Retinal pigment epithelial cell (primary cell): ENCODE data around the gene GPR148.

Experiments used
- DNase-seq: peaks from one replicate; pipeline ENCODE4 v3.0.0-alpha.2; 2010; ENCODE audit warnings: low read depth
- H3K4me3 ChIP-seq: 2 replicates; pipeline ENCODE4 v1.5.1; 2011; ENCODE audit warnings: mild to moderate bottlenecking, low read length, control low read depth, moderate library complexity
- TF ChIP-seq, protein P1 (sequence below): conservative IDR thresholded peaks from 2 replicates; pipeline ENCODE4 v1.5.1; 2011; ENCODE audit warnings: low read depth, low read length, control low read depth, inconsistent platforms

Gene GPR148

DNA sequence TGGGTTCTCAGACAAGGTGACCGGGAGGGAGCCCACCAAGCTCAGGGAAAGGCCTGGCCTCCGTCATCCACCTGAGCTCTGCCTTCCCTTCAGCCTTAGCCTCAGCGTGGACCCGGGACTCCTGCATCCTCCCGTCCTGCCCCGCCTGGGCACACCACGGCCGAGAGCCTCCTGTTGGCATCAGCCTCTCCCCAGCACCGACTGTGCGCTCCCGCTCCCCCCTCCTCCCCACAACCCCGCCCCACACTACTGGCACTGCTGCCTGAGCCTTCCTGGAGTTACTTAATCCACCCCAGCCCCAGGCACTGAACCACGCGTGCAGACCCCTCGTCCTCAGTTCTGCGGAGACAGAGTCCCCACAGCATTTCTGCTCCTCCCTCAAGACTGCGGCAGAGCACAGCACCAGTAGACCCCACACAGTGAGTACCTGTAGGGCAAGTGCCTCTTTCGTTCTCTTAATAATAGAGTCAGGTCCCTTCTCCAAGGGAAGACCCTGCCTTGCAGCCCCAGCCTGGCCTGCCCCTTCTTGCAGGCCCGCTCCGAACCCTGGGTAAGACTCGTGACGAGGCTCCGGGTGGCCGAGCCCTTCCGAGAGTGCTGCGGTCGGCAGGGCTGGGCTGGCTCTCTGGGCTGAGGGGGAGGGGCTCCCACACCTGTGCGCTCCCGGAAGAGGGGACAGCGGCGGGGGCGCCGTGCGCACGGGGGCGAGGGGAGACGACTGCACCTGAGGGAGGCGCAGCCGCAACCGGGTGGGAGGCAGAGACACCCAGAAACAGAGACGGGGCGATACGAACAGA lies 26.6 kb downstream of the GPR148 start, which contains the start of gene AMER3:
AMER3 (plus strand) TSS at position 285 of the 797 bp plus-strand sequence. CDS start 6,533 bp downstream, outside the sequence.
- TF ChIP-seq, protein P1, sequence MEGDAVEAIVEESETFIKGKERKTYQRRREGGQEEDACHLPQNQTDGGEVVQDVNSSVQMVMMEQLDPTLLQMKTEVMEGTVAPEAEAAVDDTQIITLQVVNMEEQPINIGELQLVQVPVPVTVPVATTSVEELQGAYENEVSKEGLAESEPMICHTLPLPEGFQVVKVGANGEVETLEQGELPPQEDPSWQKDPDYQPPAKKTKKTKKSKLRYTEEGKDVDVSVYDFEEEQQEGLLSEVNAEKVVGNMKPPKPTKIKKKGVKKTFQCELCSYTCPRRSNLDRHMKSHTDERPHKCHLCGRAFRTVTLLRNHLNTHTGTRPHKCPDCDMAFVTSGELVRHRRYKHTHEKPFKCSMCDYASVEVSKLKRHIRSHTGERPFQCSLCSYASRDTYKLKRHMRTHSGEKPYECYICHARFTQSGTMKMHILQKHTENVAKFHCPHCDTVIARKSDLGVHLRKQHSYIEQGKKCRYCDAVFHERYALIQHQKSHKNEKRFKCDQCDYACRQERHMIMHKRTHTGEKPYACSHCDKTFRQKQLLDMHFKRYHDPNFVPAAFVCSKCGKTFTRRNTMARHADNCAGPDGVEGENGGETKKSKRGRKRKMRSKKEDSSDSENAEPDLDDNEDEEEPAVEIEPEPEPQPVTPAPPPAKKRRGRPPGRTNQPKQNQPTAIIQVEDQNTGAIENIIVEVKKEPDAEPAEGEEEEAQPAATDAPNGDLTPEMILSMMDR = no peak
- H3K4me3 ChIP-seq = peak within 1 kb of the TSS; percentile 39

DNA sequence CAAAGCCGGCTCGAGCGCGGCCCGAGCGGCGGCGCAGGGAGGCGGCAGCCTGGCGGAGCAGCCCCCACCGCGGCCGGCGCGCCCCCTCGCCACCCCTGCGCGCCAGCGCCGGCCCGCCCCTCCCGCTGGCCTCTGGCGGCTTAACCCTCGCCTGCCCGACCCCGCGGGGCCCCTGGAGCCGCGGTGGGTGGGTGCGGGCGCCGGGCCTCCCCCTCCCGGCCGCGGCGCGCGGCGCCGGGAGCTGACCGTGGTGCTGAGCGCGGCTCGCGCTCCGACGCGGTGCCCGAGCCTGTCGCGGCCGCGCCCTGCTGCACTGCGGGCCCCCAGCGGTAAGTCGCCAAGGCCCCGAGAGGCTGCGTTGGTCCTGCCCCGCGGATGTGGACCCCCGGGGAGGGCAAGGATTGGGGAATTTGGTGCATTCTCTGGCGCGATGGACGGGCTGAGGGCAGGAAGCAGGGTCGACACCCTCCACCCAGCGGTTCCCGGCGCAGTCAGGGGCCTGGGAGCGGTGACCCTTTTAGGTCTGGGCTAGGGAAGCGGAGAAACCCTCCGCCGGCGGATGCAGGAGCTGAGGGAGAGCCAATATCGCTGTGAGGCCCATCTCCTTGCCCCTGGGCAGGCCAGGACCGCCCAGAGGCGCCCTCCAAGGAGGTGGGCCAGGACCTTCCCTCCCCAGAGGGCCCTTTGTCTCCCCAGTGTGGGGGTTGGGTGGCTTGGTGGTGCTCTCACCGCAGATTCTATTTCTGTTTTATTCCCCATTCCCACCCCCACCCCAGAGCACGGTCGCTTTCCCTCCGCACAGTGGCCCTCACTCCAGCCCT lies 27.4 kb downstream of the GPR148 start:
- DNase-seq = no peak
- TF ChIP-seq, protein P1 = no peak
- peak overlapping the region; percentile 39 for H3K4me3 ChIP-seq

More for the DNA sequence above, 26.6 kb downstream of the GPR148 start, which contains the start of gene AMER3:
- DNase-seq = no peak

DNA sequence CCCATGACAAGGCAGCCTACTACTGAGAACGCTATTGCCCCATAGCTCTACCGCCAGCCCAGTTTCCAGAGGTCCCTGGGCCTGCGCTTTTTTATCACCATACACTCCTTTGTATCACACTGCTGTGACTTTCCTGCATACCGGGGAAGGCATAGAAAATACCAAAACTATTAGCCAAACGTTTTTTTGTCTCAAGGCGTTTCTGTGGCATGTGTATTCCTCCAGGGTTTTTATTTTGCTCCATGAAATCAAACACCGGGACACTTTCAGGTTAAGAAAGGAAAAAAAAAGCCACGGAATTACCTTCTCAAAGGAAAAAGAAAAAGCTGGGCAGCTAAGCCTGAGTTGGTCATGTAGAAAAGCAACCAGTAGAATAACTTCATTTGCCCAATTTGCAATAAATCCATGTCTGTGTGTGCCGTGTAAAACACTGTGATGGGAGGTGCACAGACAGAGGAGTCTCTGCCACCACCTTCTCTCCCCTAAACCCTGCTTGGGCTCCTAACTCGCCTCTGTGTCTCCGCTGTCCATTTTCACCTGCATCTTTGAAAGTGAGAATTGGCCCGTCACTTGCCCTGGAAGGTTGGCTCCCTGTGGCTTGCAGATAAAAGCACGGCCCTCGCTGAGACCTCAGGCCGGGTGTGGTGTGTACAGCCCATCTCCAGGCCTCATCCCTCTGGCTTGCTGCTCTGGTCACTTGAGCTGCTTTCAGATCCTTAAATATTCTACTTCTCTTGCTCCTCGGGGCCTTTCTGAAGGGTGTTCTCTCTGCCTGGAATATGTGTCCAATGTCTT lies 28.2 kb downstream of the GPR148 start:
- H3K4me3 ChIP-seq = no peak overlapping the region
- DNase-seq = no peak
- TF ChIP-seq, protein P1 = no peak

DNA sequence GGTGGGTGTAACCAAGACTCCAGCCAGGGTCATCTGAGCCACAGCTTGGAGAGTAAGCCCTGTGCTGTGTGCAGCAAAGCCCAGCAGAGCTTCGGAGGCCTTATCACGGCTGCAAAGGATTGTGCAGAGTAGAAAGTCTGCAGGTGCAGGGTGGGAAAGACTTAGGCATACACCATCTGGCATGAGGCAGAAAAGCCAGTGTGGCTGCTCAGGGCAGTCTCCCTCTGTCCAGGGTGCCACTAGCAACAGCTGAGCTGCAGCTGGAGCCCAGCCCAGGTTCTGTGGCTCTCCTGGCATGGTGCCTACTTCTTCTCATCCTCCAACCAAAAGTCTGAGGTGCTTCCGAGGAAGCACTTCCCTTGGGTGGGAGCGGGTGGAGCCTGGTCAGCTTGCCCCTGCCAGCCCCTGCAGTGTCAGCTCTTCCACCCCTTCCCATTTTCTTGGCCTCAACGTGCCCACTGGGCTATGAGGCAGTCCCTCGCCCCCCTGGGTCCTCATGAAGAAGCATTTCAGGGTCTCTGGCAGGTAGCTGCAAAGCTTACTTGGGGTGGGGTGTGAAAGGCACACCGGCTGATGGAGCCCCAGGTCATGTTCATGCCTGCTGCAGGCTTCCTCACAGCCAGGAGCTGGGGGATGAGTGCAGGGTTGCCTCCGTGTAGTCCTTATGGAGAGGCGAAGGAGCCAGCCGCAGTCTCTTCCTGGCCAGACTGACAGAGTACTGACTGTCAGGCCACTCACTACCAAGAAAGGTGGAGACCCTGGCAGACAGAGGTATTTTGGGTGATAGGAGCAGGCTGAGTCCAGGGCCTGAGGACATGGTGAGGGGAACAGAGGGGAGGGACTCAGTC lies 31.3 kb downstream of the GPR148 start:
- DNase-seq = no peak
- TF ChIP-seq, protein P1 = no peak
- no peak overlapping the region for H3K4me3 ChIP-seq

DNA sequence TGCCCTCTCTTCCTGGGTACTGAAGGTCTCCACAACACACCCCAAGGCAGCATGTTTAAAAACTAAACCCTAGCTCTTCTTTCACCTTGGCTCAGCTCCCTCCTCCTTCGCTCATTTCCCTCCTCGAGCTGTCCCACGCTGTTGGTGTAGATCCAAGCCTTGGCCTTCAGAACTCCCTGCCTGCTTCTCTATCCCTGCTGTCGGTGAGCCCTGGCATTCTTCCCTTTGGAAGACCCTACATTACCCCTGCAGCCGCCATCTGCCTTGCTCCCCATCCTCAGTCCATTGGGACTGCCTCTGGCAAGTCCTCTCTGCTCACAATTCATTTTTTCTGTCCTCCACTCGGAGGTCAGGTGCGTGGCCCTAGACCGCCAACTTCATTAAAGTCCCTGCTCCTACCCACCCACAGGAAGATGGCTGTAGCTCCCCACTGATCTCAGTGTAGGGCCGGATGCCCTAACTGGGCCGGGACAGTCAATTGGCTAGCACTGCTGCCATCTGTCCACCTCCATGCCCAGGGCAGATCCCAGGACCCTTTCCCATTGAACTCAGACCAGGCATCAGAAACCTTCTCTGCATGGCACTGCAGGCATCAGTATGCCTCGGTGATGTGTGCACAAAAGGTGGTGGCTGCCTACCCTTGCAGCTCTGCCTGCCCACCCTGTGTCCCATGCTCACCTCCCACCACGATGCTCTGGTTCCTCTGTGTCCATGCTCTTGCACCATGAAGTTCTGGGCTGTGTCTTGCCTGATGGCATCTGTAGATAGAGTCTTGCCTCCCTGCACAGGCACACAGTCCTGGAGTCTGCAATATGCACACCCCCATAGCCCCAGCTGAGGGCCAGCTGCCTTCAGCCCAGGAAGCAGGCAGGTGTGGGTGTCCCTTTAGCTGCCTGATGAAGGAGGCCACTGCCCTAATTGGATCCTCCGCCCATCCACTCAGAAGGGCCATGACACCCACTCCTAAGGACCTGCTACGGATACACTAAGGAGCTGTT lies 32.2 kb downstream of the GPR148 start:
- no peak overlapping the region for H3K4me3 ChIP-seq
- no peak for DNase-seq
- TF ChIP-seq, protein P1 = no peak
